Stimulated activated naive CD8-positive, alpha-beta T cell treated with anti-CD3 and anti-CD28 coated beads, Interleukin-15, Interleukin-2, amounts not matched to agents 100 ng/mL and 50 ng/mL, for 24 hours (primary cell): ENCODE measurements around the gene SLC6A12.

Experiments used
- H3K27ac Mint-ChIP-seq: one replicate; pipeline ENCODE4 v1.8.0; 2021; ENCODE audit warnings: mild to moderate bottlenecking, mixed read lengths
- H3K27me3 Mint-ChIP-seq: one replicate; pipeline ENCODE4 v1.8.0; 2021; ENCODE audit warnings: mixed read lengths
- H3K36me3 Mint-ChIP-seq: one replicate; pipeline ENCODE4 v1.8.0; 2021; ENCODE audit warnings: low read depth, mixed read lengths
- H3K4me1 Mint-ChIP-seq: one replicate; pipeline ENCODE4 v1.8.0; 2021; ENCODE audit warnings: low read depth, mixed read lengths
- H3K4me3 Mint-ChIP-seq: one replicate; pipeline ENCODE4 v1.8.0; 2021; ENCODE audit warnings: mild to moderate bottlenecking, mixed read lengths
- H3K9me3 Mint-ChIP-seq: one replicate; pipeline ENCODE4 v1.8.0; 2021; ENCODE audit warnings: mixed read lengths

The SLC6A12 gene

GRCh38 chr12:164207-164606 is 49.8 kb downstream of the SLC6A12 start:
- no peaks in the 10 kb centered on the region for H3K27me3 Mint-ChIP-seq
- H3K9me3 Mint-ChIP-seq: no peaks in the 10 kb centered on the region
- H3K27ac Mint-ChIP-seq: no peak overlapping the region
- peaks cover 9% of the 10 kb centered on the region for H3K4me1 Mint-ChIP-seq
- no peak overlapping the region for H3K4me3 Mint-ChIP-seq
- no peaks in the 10 kb centered on the region for H3K36me3 Mint-ChIP-seq

- Mint-ChIP-seq H3K4me1 (peaks cover 2% of the 10 kb centered on the region), H3K27me3 (no peaks in the 10 kb centered on the region), H3K9me3 (no peaks in the 10 kb centered on the region), H3K4me3 (no peak overlapping the region), H3K36me3 (no peaks in the 10 kb centered on the region), H3K27ac (no peak overlapping the region)
Measured at GRCh38 chr12:163406-163986, 50.5 kb downstream of the SLC6A12 start.

GRCh38 chr12:162467-163307 is 51.3 kb downstream of the SLC6A12 start:
- H3K36me3 Mint-ChIP-seq: no peaks in the 10 kb centered on the region
- H3K4me3 Mint-ChIP-seq: no peak overlapping the region
- H3K4me1 Mint-ChIP-seq: no peaks in the 10 kb centered on the region
- no peaks in the 10 kb centered on the region for H3K27me3 Mint-ChIP-seq
- no peaks in the 10 kb centered on the region for H3K9me3 Mint-ChIP-seq
- H3K27ac Mint-ChIP-seq: no peak overlapping the region

DNA sequence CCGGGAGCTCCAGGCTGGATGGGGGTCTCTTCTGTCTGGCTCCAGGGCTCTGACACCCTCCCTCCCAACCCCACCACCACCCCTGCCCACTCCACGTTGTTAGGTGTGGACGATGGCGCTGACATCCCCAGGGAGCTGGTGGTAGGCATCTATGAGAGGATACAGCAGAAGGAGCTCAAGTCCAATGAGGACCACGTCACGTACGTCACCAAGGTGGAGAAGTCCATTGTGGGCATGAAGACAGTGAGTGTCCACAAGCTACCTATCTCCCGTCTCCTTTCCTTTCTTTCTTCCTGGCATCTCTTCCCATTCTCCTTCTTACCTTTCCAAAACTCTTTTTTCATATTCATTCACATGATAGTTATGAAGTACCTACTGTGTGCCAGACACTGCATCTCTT is 52.1 kb downstream of the SLC6A12 start:
- Mint-ChIP-seq H3K27me3 (no peaks in the 10 kb centered on the region), H3K4me1 (no peaks in the 10 kb centered on the region), H3K9me3 (no peaks in the 10 kb centered on the region), H3K36me3 (no peaks in the 10 kb centered on the region), H3K4me3 (no peak overlapping the region), H3K27ac (no peak overlapping the region)

GRCh38 chr12:160858-161257 is 53.1 kb downstream of the SLC6A12 start:
- no peak overlapping the region for H3K27ac Mint-ChIP-seq
- H3K27me3 Mint-ChIP-seq: no peaks in the 10 kb centered on the region
- no peak overlapping the region for H3K4me3 Mint-ChIP-seq
- no peaks in the 10 kb centered on the region for H3K4me1 Mint-ChIP-seq
- H3K9me3 Mint-ChIP-seq: no peaks in the 10 kb centered on the region
- H3K36me3 Mint-ChIP-seq: no peaks in the 10 kb centered on the region

DNA sequence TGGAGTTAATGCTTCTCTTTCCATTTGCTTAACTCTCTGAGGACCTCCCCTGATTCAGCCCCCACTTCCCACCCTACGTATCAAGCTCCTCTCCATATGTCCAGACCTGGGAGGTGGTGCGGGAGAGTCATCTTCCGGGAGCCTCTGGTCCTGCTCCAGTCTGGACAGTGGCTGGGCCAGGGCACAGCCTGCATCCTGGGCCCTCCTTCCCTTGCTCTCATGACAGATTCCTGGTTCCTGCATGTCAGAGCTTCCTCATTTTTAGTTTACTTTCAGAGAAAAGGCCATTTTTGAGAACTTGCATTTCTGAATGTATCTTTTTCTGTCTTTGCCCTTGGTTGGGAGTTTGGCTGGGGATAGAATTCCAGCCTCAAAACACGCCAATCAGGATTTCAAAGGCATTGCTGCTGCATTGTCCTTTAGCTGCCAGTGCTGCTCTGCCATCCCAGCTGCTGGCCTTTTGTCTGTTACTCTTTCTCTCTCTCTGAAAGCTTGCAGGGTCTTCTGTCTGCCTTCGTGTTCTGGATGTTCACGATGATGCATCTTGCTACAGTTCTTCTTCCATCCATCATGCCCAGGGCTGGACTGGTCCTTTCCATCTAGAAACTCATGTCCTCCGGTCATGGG is 54.7 kb downstream of the SLC6A12 start:
- Mint-ChIP-seq H3K4me3 (no peak overlapping the region), H3K27ac (no peak overlapping the region), H3K36me3 (no peaks in the 10 kb centered on the region), H3K9me3 (no peaks in the 10 kb centered on the region), H3K4me1 (no peaks in the 10 kb centered on the region), H3K27me3 (no peaks in the 10 kb centered on the region)

DNA sequence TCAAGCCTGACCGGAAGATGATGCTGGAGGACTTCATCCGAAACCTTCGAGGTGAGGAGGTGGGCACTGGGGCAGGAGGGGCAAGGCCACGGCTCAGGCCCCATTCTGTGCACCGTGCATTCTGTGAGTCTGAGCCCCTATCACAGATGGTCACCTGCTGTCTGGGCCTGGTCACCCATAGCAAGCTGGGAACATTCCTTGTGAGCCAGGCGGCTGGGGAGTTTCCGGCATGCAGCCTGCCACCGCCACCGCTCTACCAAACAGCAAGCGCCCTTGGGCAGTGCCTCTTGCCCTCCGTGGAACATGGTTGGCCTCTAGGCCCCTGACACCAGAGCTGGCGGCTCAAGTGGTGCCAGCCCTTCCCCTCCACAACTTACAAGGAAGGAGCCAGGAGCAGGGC is 56.3 kb downstream of the SLC6A12 start:
- Mint-ChIP-seq H3K27ac (no peak overlapping the region), H3K4me1 (peaks cover 3% of the 10 kb centered on the region), H3K4me3 (no peak overlapping the region), H3K27me3 (no peaks in the 10 kb centered on the region), H3K9me3 (no peaks in the 10 kb centered on the region), H3K36me3 (no peaks in the 10 kb centered on the region)

DNA sequence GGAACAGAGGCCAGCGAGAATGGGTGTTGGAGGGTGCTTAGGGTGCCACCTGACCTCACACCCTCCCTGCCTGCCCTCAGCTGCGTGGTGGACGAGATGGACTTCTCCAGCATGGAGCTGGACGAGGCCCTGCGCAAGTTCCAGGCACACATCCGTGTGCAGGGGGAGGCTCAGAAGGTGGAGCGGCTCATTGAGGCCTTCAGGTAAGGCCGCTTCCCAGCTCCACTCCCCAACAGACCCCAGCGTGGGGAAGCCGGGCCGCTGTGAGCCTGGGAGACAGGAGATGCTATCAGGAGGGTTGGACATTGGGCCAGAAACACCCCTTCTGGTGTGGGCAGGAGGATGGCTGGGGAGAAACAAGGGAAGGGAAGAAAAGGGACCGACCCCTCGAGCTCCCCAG is 57.0 kb downstream of the SLC6A12 start:
- peaks cover 3% of the 10 kb centered on the region for H3K4me1 Mint-ChIP-seq
- H3K4me3 Mint-ChIP-seq: no peak overlapping the region
- no peaks in the 10 kb centered on the region for H3K9me3 Mint-ChIP-seq
- no peaks in the 10 kb centered on the region for H3K36me3 Mint-ChIP-seq
- no peak overlapping the region for H3K27ac Mint-ChIP-seq
- H3K27me3 Mint-ChIP-seq: no peaks in the 10 kb centered on the region

DNA sequence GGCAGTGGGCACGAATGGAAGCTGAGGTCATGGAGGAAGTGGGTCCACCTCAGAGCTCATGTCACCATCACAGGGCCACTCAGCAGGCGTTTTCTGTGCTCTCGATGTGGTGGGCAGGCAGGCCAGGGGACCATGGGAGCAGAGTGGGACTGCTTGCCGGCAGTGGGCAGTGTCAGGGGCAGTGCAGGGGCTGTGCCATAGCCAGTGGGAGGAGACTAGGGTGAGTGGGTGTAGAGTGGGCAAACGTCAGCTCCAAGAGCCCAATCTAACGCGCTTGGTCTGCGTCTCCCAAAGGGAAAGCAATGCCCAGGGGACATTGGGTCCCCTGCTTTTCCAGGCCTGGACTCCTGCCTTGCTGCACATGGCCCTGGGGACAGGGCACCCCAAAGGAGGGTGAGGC is 58.3 kb downstream of the SLC6A12 start:
- no peaks in the 10 kb centered on the region for H3K27me3 Mint-ChIP-seq
- H3K4me3 Mint-ChIP-seq: no peak overlapping the region

GRCh38 chr12:155006-155405 is 59.0 kb downstream of the SLC6A12 start:
- H3K4me3 Mint-ChIP-seq: no peak overlapping the region
- H3K36me3 Mint-ChIP-seq: no peaks in the 10 kb centered on the region
- H3K9me3 Mint-ChIP-seq: no peaks in the 10 kb centered on the region
- peaks cover 3% of the 10 kb centered on the region for H3K4me1 Mint-ChIP-seq
- H3K27me3 Mint-ChIP-seq: no peaks in the 10 kb centered on the region
- no peak overlapping the region for H3K27ac Mint-ChIP-seq

More for the DNA sequence above, 58.3 kb downstream of the SLC6A12 start:
- Mint-ChIP-seq H3K27ac (no peak overlapping the region), H3K36me3 (no peaks in the 10 kb centered on the region), H3K4me1 (peaks cover 3% of the 10 kb centered on the region), H3K9me3 (no peaks in the 10 kb centered on the region)

GRCh38 chr12:154058-154457 is 59.9 kb downstream of the SLC6A12 start:
- H3K27ac Mint-ChIP-seq: no peak overlapping the region
- H3K36me3 Mint-ChIP-seq: no peaks in the 10 kb centered on the region
- H3K27me3 Mint-ChIP-seq: no peaks in the 10 kb centered on the region
- peaks cover 3% of the 10 kb centered on the region for H3K4me1 Mint-ChIP-seq
- H3K4me3 Mint-ChIP-seq: no peak overlapping the region
- no peaks in the 10 kb centered on the region for H3K9me3 Mint-ChIP-seq

DNA sequence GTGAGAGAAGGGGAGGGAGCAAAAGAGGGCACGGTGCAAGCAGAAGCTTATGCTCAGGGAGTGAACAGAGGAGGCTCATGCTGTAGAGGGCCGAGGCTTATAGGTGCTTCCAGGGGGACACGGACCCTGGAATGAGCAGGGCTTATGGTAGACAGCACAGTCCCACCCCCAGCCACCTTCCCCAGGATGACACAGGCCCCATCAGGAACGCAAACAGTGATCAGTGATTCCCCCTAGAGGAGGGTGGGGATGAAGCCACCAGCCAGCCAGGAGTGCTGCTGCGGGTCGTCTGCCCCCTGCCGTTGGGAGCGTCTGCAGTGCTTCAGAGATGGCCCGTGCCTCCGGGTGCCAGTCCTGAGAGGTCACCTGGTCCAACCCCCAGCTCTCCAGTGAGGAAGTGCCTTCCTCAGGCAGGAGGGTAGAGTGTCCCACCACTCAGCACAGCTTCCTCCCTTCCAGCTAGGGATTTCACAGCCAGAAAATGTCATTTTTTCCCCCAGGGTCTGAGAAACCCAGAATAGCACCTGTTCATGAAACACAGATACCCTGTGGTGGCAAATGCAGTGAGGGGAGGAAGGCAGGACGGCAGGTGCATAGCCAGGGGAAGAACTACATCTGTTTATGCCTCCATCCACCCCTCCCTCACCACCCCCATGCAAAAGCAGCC is 60.7 kb downstream of the SLC6A12 start:
- Mint-ChIP-seq H3K4me1 (peaks cover 3% of the 10 kb centered on the region), H3K27ac (no peak overlapping the region), H3K9me3 (no peaks in the 10 kb centered on the region), H3K36me3 (no peaks in the 10 kb centered on the region), H3K27me3 (no peaks in the 10 kb centered on the region), H3K4me3 (no peak overlapping the region)

GRCh38 chr12:152440-152839 is 61.5 kb downstream of the SLC6A12 start:
- Mint-ChIP-seq H3K4me3 (no peak overlapping the region), H3K27ac (no peak overlapping the region), H3K9me3 (no peaks in the 10 kb centered on the region), H3K4me1 (peaks cover 3% of the 10 kb centered on the region), H3K36me3 (no peaks in the 10 kb centered on the region), H3K27me3 (no peaks in the 10 kb centered on the region)

- Mint-ChIP-seq H3K36me3 (no peaks in the 10 kb centered on the region), H3K4me1 (peaks cover 3% of the 10 kb centered on the region), H3K27ac (no peak overlapping the region), H3K4me3 (no peak overlapping the region), H3K27me3 (no peaks in the 10 kb centered on the region), H3K9me3 (no peaks in the 10 kb centered on the region)
Measured at GRCh38 chr12:151579-151978, 62.4 kb downstream of the SLC6A12 start.
